HG03066 (cell line): Measurements from ENCODE around the gene RERE.

Experiments
- ATAC-seq: cut with Tn5 transposase; IDR thresholded peaks from one replicate; pipeline ENCODE4 v1.9.1; 2021; ENCODE audit warnings: low read depth; ENCODE audit not compliant: unreplicated experiment

Gene RERE

DNA sequence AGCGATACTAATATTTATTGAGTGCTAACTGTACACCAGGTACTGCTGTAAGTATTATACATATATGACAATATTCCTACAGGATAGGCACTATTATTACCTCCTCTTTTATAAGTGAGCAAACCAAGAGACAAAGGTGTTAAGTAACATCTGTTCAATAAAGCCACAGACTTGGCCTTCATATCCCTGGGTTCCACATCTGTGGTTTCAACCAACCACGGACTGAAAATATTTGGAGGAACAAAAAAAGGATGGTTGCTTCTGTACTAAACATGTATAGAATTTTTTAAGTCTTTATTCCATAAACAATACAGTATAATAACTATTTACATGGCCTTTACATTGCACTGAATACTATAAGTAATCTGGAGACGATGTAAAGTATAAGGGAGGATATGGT, 95.1 kb downstream of the RERE start:
- no peak for ATAC-seq

DNA sequence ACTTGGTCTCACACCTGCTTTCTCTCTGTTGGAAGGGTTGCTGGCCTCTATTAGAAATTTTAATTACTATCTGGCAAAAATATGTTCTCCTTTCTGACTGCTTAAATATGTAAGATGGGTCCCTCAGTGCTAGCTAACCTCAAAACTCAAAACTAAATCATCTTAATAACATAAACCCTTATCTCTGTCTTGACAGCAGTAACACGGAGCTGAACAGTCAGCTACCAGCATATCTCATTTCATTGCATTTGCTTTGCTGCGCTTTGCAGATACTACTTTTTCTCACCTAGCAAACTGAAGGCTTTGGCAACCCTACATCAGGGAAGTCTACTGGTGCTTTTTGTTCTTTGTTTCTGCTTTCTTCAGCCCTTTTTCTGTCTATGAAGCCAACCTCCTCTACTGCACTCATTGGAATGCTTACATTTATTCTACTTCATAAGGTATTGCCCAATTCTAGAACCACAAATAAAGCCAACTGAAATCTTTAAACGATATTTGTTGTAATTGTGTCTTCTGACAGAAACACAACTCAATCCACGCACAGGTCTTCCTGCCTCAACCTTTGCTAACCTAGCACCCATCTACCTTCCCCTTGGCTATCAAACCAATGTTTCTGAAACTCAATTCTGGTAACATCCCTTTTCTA, 95.6 kb downstream of the RERE start:
- no peak for ATAC-seq

DNA sequence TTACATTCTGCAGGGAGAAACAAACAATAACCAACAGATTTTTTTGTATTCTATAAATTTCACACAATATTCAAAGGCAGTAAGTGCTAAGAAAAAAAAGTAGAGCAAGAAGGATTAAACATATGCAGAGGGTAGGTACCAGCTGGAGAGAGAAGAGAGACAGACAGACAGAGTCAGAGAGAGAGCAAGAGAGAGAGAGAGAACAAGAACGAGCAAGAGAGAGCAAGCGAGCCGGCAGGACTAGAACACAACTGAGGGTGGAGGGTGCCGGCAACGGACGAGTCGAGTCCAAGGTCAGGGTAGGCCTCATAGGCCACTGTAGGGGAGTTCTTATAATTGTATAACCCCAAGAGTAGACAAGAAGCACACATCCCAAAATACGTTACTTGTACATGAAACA, 97.1 kb downstream of the RERE start:
- ATAC-seq = no peak

DNA sequence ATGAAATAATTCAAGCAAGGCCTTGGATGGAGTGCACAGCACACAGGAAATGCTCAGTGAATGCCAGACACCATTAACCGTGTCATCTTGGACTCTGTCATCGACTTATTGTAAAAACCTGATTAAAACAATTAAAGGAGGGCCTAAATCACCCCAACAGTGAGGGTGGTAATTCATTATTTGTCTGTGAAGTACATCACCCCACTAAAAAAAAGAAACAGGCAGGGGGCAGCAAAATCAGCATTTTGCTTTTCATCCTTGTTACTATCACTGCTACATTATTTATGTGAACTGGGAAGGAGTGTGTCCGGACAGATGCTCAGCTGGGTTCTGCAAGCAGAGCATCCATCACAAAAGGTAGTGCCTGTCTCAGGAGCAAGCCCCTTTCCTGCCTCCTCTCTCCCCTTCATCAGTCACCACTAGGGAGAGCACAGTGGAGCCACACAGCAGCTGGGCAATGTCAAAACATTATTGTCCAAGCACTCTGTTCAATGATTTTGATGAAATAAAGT, 98.5 kb downstream of the RERE start:
- ATAC-seq = no peak

DNA sequence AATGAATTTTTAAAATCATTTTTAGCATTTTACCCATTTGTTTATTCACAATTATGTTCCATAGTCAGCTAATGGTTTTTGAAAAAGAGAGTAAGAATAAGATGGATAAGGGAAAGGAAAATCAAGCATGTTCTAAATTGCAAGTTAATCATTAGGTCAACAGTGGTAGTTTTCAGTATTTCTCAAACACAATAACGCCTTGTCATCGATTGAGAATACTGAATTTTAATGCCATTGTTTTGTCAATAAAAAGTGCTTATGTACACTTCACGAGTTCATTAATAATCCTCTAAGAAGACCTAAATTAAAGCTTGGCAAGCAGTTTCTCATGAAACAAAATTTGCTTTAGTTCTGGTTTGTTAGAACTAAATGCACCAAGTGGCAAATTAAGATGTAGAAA, 100.3 kb downstream of the RERE start:
- ATAC-seq = no peak

DNA sequence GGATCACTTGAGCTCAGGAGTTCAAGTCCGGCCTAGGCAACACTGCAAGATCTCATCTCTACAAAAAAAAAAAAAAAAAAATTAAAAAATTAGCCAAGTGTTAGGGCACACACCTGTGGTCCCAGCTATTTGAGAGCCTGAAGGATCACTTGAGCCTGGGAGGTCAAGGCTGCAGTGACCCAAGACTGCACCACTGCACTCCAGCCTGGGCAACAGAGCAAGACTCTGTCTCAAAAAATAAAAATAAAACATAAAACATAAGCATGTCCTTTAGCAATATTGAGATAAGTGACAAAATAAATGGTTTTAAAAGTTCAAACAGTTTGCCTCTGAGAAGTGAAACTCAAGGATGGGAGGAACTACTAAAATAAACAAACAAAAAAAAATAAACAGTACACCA, 101.2 kb downstream of the RERE start:
- ATAC-seq = no peak

DNA sequence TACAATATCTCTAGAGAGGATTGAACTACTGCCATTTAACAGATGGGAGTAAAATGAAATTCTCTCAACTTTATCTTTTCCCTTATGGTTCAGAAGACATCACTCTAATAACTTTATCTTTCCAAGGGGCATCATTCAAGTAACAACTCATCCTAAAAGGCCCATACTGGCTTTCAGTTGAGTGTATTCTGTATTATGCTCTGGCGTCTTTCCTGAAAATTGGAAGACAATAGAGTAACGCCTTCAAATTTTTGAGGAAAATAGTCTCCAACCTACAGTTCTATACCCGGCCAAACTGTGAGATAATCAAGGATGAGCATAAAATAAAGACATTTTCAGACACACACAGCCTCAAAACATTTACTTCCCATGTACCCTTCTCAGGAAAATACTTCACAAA, 103.3 kb downstream of the RERE start:
- ATAC-seq = no peak

DNA sequence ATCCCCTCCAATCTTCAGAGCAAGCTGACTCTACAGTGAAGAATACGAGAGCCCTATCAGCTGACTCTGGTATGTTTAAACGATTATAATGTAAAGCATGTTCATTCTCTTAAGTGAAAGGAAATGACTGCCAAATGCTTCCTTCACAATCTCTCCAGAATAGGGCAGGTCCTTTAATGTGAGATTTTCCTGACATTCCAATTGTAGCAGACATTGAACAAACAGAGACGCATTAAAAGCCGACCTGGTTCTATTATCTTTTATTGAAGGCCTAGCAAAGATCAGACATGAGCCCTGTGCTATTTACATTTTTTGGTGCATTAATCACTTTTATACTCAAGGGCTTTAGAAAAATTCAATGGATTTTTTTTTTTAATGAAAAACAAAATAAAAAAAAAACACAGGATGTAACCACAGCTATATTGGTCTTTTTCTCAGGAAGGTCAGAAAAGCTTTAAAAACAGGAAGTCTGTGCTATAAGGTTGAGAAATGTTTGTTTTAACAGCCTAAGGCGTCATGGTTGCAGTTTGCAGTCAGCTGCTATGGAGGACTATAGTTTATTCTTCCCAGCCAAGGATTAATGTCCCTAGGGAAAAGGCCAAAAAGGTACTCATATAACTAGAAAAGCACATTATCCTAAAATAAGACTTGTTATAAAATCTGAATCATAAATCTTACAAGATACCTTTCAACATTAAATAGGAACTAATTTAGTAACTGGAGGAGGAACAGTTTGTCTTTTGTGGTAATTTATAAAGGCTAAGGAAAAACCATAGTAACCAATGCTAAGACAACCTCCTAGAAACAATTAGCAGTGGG, 104.8 kb downstream of the RERE start:
- no peak for ATAC-seq

DNA sequence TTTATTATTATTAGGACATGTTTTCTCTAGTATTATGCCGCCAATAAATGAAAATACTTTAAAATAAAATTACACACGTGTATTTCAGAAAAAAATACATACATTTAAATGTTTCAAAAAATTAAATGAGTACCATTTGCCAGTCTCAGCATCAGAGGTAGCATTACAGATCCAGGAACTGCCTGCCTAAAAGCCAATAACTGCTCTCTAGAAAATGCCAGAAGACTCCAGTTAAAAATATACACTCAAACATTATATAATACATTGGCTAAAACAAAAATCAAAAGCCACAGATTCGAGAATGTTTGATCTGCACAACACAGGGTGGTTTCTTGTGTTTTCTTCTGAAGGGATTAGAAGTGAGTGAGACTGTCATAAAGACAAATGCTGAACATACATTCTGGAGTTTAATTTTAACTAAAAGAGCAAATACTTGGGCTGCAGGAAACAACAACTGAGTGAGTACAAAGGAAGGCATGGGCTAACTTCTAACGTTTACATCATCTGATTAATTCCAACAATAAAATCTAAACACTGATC, 105.5 kb downstream of the RERE start:
- no peak for ATAC-seq

DNA sequence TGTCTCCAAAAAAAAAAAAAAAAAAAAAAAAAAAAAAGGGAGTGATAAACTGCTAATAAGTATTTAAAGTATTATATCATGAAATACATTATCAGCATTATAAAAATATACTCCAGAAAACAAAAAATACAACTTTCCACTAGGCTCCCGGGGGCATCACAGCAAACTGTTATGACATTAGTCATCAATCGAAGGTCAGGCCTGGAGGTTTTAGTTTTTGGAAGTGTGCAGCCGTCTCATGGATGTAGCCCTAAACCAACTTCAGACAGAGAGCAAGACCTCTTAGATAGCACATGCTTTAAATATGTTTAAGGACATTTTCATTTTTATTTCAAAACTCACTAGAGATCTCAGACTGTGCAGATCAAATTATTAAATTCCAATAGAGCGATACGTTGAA, 106.3 kb downstream of the RERE start:
- no peak for ATAC-seq

DNA sequence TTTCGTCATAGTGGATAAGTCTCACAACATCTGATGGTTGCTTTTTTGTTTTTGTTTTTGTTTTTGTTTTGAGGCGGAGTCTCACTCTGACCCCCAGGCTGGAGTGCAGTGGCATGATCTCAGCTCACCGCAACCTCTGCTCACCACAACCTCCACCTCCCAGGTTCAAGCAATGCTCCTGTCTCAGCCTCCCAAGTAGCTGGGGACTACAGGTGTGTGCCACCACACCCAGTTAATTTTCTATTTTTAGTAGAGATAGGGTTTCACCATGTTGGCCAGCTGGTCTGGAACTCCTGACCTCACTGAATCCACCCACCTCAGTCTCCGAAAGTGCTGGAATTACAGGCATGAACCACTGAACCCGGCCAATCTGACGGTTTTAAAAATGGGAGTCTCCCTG, 109.2 kb downstream of the RERE start:
- ATAC-seq = no peak

DNA sequence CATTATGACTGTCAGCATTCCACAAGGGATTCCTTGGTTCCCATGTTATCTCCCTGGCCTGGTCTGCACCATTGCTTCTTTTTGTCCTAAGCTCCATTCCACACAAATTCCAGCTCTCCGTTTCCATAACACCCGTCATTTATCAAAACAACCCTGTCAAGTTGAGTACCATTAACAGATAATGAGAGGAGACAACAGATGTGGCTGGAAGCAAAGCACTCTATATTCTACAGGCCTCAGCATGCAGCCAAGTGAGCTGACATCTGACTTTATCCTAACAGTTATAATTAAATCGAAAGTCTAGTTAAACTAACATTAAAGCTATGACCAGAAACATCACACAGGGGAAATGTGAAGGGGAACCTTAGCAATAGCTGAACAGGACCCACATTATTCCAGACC, 110.4 kb downstream of the RERE start:
- no peak for ATAC-seq

DNA sequence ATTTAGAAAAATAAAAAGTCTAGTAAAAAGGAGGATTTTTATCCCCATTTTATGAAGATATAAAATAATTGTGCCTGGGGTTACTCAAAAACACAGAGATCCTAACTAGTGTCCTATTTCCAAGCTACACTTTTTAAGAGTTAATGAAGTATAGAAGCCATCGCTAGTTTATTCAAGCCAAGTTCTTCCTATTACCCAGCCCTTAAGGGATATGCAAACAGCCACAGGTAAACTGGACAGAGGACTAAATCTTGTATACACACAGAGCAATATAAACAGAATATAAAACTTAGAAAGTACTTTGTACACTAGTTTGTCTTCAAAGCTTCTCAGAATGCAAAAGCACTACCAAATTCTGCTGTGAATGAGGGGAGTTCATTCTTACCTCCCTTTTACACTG, 111.1 kb downstream of the RERE start:
- no peak for ATAC-seq

DNA sequence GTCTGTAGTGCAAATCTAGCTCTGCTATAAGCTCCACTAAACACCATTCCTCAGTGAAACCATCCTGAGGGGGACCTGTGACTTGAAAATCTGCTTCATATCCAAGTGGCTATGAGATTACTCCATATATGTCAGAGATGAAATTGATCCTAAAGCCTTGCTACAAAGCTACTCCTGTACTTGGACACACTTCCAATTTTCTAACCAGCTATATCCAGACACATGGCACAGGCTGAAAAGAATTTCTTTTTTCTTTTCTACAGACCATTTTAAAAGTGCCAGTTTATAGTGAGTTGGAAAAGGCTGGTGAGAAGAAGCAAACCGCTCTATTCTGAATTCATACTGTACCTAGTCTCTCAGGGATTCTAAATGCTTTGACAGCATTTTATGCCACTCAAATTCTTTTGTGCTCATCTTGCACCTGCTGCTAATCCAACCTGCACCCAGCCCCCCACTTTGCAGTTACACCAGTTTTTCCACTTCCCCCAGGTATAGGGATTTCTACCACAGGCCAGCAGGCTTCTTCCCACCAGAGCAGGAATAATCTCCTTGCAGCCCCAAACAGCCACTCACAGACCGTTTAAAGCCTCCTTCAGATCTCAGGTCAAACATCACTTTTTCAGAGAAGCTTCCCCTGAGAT, 112.5 kb downstream of the RERE start:
- ATAC-seq = no peak

DNA sequence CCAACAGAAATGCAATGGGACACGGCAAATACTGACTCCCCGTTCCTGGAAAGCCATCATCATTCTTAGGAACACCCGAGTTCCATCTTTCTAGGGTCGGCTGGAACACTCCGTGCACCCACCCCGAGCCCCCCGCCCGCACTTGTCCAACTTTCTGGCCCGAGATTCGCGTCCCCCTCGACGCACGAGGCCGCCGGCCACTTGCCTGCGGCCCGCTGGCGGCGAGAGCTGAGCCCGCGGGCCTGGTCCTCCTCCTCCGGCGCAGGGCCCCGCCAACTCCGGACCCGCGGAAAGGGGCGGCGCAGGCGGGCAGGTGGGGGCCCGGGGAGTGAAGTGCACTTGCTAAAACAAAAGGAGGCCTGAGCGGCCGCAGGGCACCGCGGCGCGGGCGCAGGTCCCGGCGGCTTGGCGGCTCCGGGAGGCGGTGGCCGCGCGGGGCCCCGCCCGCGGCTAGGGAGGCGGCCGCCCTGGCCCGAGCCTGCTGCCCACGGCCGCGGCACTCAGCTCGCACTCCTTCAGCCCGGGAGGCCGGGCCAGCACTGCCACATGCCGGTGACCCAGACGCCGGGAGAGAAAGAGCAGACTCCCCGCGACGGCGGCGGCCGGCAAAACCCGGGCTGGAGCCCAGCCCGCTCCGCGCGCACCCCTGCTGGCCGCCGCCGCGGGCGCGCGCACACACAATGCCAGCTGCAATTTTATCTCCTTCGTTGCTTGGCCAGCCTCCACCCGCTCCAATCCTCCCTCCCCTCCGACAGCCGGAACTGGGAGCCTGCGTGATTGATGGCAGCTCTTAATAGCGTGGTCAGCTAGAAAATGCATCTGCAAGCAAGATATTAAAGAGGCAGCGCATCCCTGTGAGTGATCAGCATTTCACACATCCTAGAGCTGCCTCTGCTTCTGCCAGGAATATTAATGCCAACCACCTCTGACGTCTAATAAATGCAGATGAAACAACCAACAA, 114.3 kb downstream of the RERE start:
- ATAC-seq = peak; percentile 69

DNA sequence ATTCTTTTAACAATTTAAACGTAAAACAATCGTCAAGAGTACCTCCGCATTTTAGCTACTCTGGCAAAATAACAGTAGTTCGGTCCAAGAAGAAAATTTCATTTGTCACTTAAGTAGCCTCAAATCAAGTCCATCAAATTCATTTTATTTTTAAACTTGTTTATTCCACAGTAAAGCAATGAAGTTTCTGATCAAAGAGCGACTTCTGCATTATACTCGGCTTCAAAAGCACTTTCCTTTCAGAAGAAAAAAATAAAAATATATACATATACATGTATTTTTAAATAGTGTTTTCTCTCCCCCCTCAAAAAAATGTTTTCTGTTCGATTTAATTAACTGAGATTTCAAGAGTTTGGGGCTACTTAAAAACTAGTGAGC, 115.0 kb downstream of the RERE start:
- no peak for ATAC-seq

DNA sequence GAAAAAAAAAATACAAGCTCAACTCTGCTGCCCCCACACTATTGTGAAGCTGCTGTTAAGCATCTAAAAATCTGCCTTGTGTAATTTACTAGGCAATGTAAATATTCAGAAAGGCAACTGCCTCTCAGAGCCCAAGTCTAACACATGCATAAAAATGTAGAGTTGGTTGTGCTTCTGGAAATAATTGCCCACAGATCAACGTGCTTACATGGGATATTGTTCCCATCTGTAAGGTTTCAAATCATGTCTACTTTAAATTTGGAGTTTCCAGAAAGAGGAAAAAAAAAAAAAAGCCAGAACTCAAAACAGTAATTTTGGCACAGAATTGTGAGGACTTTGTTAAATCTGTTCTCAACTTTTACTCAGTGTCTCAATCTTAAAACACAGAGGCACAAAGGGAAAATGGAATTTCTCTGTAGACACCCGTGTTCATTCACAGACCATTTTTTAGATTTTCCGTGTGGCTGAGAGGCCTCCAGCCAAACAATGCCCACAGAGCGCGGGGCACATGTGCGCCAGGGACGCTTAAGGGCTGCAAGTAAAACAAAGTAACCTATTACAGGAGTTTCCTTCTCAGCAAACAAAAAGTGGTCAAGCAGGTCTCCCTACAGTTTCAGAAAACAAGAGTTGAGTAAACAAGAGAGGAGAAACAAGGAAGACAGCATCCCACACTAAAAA, 115.5 kb downstream of the RERE start:
- ATAC-seq = no peak

DNA sequence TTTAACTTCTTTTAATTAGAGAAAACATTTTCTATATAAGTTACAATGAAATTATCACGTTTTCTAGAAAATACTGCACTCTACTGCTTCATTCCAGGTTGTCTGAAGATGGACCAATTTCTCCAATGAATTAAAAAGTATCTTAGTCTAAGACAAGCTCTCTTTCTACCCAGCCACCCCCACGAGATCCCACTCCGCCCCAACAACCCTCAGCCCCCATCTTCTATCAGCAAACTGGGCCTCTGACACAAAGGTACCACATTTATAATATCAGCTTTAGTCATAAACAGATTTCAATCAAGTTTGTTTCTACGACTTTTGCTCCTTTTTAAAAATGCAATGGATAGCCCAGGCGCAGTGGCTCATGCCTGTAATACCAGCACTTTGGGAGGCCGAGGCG, 117.8 kb downstream of the RERE start:
- no peak for ATAC-seq

DNA sequence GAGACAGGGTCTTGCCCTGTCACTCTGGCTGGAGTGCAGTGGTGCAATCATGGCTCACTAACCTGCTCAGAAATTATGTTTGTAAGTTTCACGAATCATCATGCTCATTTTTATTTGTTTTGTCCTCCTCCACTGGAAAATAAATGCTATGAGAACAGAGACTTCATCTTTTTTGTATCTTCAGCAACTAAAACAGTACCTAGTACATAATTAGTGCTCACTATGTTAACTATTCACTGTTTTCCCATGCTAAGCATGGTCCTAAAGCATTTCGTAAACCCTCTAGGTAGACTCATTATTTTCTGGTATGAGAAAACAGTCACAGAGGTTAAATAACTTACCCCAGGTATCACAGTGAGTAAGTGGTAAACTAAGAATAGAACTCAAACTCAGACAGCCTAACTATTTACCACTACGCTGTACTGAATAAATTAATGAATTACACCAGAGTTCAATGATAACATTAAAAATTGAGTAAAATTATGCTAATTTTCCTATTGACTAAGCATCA, 118.4 kb downstream of the RERE start:
- ATAC-seq = no peak
